ENCODE measurements around the gene LRRC4.

The LRRC4 gene

DNA sequence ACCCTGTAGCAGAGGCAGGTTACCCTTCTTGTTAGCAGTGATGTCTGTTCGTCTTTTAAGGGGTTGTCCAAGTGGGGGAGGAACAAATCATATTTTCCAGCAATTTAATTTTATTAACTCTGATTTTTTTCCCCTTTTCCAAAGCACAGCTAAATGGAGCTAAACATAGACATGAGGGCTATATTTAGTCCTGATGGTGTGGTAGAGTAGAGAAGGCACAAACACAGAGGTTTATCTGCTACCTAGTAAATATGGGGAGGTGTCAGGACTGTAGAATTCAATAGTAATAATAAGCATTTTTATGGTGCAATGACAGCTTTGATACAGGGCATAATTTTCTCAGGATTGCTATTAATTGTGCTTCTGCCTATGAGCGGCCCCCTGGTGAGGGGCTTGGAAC, 22.5 kb downstream of the LRRC4 start (continued):
- TF ChIP-seq ZNF155 (tag by site-specific recombination; IDR thresholded peaks at IDR 0.05) (no peak), ZNF174 (tag by site-specific recombination; IDR thresholded peaks at IDR 0.05) (no peak), ZNF140 (tag by site-specific recombination; IDR thresholded peaks at IDR 0.05) (no peak), PRDM10 (tag by site-specific recombination; IDR thresholded peaks at IDR 0.05) (no peak), ZNF626 (tag by site-specific recombination; IDR thresholded peaks at IDR 0.05) (no peak), ZBTB11 (tag by site-specific recombination; conservative IDR thresholded peaks at IDR 0.05; ENCODE audit: low read depth) (no peak), ZNF707 (tag by site-specific recombination; IDR thresholded peaks at IDR 0.05) (no peak), KLF7 (tag by site-specific recombination; IDR thresholded peaks at IDR 0.05; ENCODE audit: borderline replicate concordance) (no peak)
- TF ChIP-seq, protein P1, sequence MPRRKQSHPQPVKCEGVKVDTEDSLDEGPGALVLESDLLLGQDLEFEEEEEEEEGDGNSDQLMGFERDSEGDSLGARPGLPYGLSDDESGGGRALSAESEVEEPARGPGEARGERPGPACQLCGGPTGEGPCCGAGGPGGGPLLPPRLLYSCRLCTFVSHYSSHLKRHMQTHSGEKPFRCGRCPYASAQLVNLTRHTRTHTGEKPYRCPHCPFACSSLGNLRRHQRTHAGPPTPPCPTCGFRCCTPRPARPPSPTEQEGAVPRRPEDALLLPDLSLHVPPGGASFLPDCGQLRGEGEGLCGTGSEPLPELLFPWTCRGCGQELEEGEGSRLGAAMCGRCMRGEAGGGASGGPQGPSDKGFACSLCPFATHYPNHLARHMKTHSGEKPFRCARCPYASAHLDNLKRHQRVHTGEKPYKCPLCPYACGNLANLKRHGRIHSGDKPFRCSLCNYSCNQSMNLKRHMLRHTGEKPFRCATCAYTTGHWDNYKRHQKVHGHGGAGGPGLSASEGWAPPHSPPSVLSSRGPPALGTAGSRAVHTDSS (tag by site-specific recombination; IDR thresholded peaks at IDR 0.05) = no peak

DNA sequence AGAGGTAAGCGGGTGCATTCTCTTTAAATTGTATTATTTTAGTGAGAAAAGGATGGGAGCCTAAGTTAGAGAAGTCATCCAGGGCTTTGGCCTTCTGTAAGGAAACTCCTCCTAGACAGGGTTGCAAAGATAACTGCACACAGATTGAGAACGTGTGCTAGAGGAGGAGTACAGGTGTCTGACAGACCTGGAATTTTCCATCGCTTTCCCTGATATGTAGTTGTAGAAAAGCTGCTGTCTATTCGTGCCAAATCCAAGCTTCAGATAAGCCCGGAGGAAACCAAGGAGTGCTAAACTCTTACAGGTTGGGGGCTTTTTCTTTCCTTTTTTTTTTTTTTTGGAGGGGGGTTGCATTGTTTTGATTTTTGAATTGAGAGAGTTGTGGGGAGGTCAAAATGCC, 23.1 kb downstream of the LRRC4 start:
- no peak for TF ChIP-seq ZNF239 (tag by site-specific recombination; IDR thresholded peaks at IDR 0.05)
- TF ChIP-seq ZNF114 (tag by site-specific recombination; IDR thresholded peaks at IDR 0.05) = no peak
- TF ChIP-seq ZNF558 (tag by site-specific recombination; IDR thresholded peaks at IDR 0.05) = no peak
- no peak for TF ChIP-seq ZNF449 (tag by site-specific recombination; IDR thresholded peaks at IDR 0.05)
- no peak for TF ChIP-seq SALL2 (tag by site-specific recombination; IDR thresholded peaks at IDR 0.05; ENCODE audit: borderline replicate concordance)
- no peak for TF ChIP-seq ZNF701 (tag by site-specific recombination; IDR thresholded peaks at IDR 0.05)
- TF ChIP-seq ZNF133 (tag by site-specific recombination; IDR thresholded peaks at IDR 0.05) = no peak
- no peak for TF ChIP-seq ZBTB1 (tag by site-specific recombination; IDR thresholded peaks at IDR 0.05)
- no peak for TF ChIP-seq ZFHX2 (tag by site-specific recombination; conservative IDR thresholded peaks at IDR 0.05)
- no peak for TF ChIP-seq ZNF335 (tag by site-specific recombination; conservative IDR thresholded peaks at IDR 0.05)
- no peak for TF ChIP-seq ZNF670 (tag by site-specific recombination; IDR thresholded peaks at IDR 0.05; ENCODE audit: low read depth)
- TF ChIP-seq MEIS1 (CRISPR knock-in tag; IDR thresholded peaks at IDR 0.05; ENCODE audit: borderline replicate concordance) = no peak
- no peak for TF ChIP-seq ZNF777 (tag by site-specific recombination; IDR thresholded peaks at IDR 0.05; ENCODE audit: borderline replicate concordance)
- no peak for TF ChIP-seq ZNF112 (tag by site-specific recombination; IDR thresholded peaks at IDR 0.05)
- no peak for TF ChIP-seq KLF10 (tag by site-specific recombination; IDR thresholded peaks at IDR 0.05)
- POLR2A ChIA-PET = no interaction called here
- Histone ChIP-seq H3K9me3 (ENCODE audit: control insufficient read depth, insufficient read depth, low read depth, low read length) (no peaks in the 10 kb centered on the region), H3K27ac (ENCODE audit: extremely low read depth, low read depth, low read length) (no peak overlapping the region), H3K36me3 (ENCODE audit: control insufficient read depth in 2 of 2, insufficient read depth in 1 of 2, low read length in 2 of 2) (peaks cover 0 to 5% of the 10 kb centered on the region in 2 experiments; a peak in 1 of 3 replicates), H3K4me1 (ENCODE audit: control insufficient read depth, insufficient read depth, low read length) (no peaks in the 10 kb centered on the region; the same call in 1 of the 2 replicates), H3K4me3 (ENCODE audit: low read depth, low read length) (no peak overlapping the region)
- CTCF ChIA-PET = interaction anchor here (0.6 to 1.2 kb wide), 3 partner anchors 12 to 69 kb away, joined by 3 to 5 read pairs (median 3); no protein-coding TSS in a partner anchor

Data from HEK293 (cell line).